Measurements from ENCODE around the gene NDUFS6.

DNA sequence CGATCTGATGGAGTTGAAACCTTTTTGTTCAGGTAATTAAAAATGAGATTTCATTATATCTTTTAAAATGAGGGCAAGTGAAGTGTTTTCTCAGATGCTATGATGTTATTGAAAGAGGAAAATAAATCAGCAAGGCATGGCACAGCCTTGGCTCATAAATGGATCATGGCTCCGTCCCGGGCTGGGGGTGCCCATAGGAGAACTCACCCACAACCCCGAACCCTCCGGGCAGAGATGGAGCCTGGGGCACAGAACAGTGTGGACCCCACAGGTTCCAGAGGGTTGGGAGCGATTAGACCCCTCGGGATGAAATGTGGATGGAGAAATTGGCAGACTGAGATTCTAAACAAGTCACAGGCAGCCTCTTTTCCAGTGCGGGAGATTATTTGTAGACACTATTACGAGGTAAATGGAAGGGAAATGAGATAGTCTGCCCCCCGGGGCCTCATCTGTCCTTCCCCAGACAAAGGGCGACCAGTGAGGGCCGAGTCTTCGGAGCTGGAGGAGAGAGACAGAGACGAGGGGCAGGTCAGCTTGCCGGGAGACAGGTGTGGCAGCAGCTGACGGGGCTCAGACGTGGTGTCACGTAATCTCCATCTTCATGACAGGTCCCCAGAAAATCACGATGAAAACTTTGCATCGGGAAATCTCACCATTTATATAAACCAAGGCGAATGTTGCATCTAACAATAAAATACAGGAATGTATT is 33.7 kb downstream of the NDUFS6 start:
- TF ChIP-seq, protein P1, sequence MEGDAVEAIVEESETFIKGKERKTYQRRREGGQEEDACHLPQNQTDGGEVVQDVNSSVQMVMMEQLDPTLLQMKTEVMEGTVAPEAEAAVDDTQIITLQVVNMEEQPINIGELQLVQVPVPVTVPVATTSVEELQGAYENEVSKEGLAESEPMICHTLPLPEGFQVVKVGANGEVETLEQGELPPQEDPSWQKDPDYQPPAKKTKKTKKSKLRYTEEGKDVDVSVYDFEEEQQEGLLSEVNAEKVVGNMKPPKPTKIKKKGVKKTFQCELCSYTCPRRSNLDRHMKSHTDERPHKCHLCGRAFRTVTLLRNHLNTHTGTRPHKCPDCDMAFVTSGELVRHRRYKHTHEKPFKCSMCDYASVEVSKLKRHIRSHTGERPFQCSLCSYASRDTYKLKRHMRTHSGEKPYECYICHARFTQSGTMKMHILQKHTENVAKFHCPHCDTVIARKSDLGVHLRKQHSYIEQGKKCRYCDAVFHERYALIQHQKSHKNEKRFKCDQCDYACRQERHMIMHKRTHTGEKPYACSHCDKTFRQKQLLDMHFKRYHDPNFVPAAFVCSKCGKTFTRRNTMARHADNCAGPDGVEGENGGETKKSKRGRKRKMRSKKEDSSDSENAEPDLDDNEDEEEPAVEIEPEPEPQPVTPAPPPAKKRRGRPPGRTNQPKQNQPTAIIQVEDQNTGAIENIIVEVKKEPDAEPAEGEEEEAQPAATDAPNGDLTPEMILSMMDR (IDR thresholded peaks at IDR 0.05; ENCODE audit: low read length): no peak
- no peak for TF ChIP-seq EZH2 (IDR thresholded peaks at IDR 0.05; ENCODE audit: borderline replicate concordance, low read length)
